CD4-positive, alpha-beta T cell treated with Interleukin-12 subunit alpha and Interleukin-12 subunit beta, for 1 hour (primary cell): ENCODE measurements around the gene RECQL5.
"Not testable (repeated sequence)": the region's sequence is repeated elsewhere in the genome, so short reads cannot be mapped to it uniquely, and the experiment has no call there.

Source experiments
- DNase-seq: peaks from one replicate; pipeline ENCODE4 v3.0.0-alpha.2; 2020

Gene RECQL5

DNA sequence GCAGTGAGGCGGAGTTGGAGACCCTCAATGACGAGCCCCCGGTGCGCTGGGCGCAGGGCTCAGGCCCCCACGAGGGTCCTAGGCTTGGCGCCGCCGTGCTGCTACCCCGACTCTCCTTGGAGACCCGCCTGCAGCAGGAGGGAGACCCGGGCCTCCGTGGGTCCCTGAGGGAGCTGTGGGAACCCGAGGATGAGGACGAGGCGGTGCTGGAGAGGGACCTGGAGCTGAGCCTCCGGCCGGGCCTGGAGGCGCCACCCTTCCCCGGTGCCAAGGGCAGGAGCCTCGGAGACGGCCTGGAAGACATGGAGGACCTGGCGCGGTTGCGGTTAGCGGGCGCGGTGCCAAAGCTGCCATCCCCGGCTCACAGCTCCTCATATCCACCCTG is 77.0 kb downstream of the RECQL5 start:
- DNase-seq = no peak

- peak; percentile 96 for DNase-seq
These were observed 77.7 kb downstream of the RECQL5 start for GRCh38 chr17:75589012-75589918.

- DNase-seq = no peak
These were observed 78.3 kb downstream of the RECQL5 start for GRCh38 chr17:75588596-75589011.

DNA sequence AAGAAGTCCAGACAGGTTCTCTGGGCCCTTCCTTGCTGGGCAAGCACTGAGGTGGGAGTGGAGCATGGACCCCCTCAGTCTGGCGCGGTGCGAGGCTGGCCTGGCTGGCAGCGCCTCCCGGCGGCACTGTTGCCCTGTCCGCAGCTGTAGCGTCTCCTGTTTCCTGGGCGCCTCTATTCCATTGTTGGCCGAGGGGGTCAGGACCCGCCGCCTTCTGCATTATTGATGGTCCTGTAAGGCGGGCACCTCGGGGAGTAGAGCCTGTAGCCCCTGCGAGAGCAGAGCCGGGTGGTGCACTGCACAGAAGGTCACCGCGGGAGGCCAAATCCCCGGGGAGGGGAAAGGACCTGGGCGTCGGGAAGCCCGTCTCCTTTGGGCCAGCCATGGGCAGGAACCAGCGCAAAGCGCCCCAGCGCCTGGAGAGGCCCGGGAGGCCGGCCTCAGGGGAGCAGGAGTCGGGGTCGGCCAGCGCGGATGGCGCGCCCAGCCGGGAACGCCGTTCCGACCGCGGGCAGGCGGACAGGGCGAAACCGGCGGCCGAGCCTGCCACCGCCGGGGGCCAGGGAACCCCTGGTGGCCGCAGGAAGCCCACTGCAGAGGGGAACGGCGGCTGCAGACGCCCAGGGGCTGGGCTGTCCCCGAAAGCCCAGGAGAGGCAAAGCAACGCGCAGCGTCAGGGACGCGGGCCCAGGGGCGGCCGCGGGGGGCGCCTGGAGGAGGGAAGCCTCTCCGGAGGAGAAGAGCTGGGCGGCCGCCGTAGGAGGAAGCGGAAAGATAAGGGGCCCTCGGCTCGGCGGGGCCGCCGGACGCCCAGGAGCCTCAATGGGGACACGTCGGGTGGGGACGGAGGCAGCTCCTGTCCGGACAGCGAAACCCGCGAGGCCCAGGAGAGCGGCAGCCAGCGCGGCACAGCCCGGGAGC is 79.0 kb downstream of the RECQL5 start, which contains the start of gene MYO15B:
MYO15B (plus strand) TSS at position 126 of the 921 bp plus-strand sequence; CDS start at position 384, 258 bp downstream.
- peak; percentile 61 for DNase-seq

GRCh38 chr17:75584849-75585175 is 82.1 kb downstream of the RECQL5 start:
- DNase-seq = no peak

- not testable (repeated sequence) for DNase-seq
These were observed 83.8 kb downstream of the RECQL5 start for GRCh38 chr17:75583197-75583596.

DNA sequence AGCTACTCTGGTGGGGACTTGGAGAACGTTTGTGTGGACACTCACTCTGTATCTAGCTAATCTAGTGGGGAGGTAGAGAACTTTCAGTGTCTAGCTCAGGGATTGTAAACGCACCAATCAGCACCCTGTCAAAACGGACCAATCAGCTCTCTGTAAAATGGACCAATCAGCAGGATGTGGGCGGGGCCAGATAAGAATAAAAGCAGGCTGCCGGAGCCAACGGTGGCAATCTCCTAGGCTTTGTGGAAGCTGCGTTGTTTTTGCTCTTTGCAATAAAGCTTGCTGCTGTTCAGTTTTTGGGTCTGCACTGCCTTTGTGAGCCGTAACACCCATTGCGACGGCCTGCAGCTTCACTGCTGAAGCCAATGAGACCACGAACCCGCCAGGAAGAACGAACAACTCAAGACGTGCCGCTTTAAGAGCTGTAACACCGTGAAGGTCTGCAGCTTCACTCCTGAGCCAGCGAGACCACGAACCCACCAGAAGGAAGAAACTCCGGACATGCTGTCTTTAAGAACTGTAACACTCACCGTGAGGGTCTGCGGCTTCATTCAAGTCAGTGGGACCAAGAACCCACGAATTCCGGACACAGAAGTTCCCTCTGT is 85.7 kb downstream of the RECQL5 start:
- DNase-seq = peak; percentile 64
